HEK293T (cell line): ENCODE results near the gene MAMLD1.

ENCODE experiments used
- CTCF ChIA-PET: fragments of 350-600 bp; formaldehyde crosslinking; extraction: SDS; loops from one replicate; lab custom pipeline; 2021; ENCODE audit warnings: antibody characterized with exemption, inconsistent platforms; lab: Yijun Ruan, JAX
- POLR2A ChIA-PET: fragments of 350-600 bp; formaldehyde crosslinking; extraction: SDS; loops from one replicate; lab custom pipeline; 2020; ENCODE audit warnings: antibody characterized with exemption, inconsistent platforms; lab: Yijun Ruan, JAX
- DNase-seq: peaks from one replicate; pipeline ENCODE4 v3.0.0; 2012; ENCODE audit warnings: mixed read lengths; ENCODE audit errors: extremely low spot score
- BHLHE40 ChIP-seq: fragments of 450-650 bp; IDR thresholded peaks from 2 replicates; pipeline ENCODE4 v1.6.1; 2016; ENCODE audit warnings: mild to moderate bottlenecking, moderate library complexity, borderline replicate concordance
- CTBP1 ChIP-seq: fragments of 450-650 bp; IDR thresholded peaks from 2 replicates; pipeline ENCODE4 v1.6.1; 2016; ENCODE audit warnings: borderline replicate concordance
- ELF4 ChIP-seq: fragments of 450-650 bp; IDR thresholded peaks from 2 replicates; pipeline ENCODE4 v1.6.1; 2017; ENCODE audit warnings: antibody characterized with exemption
- FOXA1 ChIP-seq: fragments of 450-650 bp; IDR thresholded peaks from 2 replicates; pipeline ENCODE4 v1.6.1; 2016; ENCODE audit warnings: mild to moderate bottlenecking
- FOXK2 ChIP-seq: fragments of 450-650 bp; IDR thresholded peaks from 2 replicates; pipeline ENCODE4 v1.6.1; 2016; ENCODE audit warnings: mild to moderate bottlenecking
- FOXM1 ChIP-seq: fragments of 450-650 bp; IDR thresholded peaks from 2 replicates; pipeline ENCODE4 v1.6.1; 2017; ENCODE audit warnings: mild to moderate bottlenecking, borderline replicate concordance
- HDGF ChIP-seq: fragments of 450-650 bp; IDR thresholded peaks from 2 replicates; pipeline ENCODE4 v1.6.1; 2017; ENCODE audit warnings: antibody characterized with exemption, borderline replicate concordance
- L3MBTL2 ChIP-seq: fragments of 450-650 bp; conservative IDR thresholded peaks from 2 replicates; pipeline ENCODE4 v1.6.1; 2016; ENCODE audit warnings: mild to moderate bottlenecking
- LEF1 ChIP-seq: fragments of 450-650 bp; IDR thresholded peaks from 2 replicates; pipeline ENCODE4 v1.6.1; 2017; ENCODE audit warnings: mild to moderate bottlenecking, borderline replicate concordance
- SP1 ChIP-seq: fragments of 450-650 bp; IDR thresholded peaks from 2 replicates; pipeline ENCODE4 v1.6.1; 2017
- SUZ12 ChIP-seq: fragments of 450-650 bp; IDR thresholded peaks from 2 replicates; pipeline ENCODE4 v1.6.1; 2016; ENCODE audit warnings: mild to moderate bottlenecking
- TARDBP ChIP-seq: fragments of 450-650 bp; IDR thresholded peaks from 2 replicates; pipeline ENCODE4 v1.6.1; 2016
- ZNF384 ChIP-seq: fragments of 450-650 bp; IDR thresholded peaks from 2 replicates; pipeline ENCODE4 v1.6.1; 2016
- TF ChIP-seq, protein P1 (sequence below): fragments of 450-650 bp; IDR thresholded peaks from 2 replicates; pipeline ENCODE4 v1.6.1; 2016

MAMLD1 gene

GRCh38 chrX:150361070-150361776, 1.9 kb upstream of the MAMLD1 start:
- TF ChIP-seq SUZ12, result no peak
- no peak for TF ChIP-seq SP1

GRCh38 chrX:150361777-150362351, 1.3 kb upstream of the MAMLD1 start:
- ChIA-PET POLR2A (no interaction called here), CTCF (interaction anchor here (0.6 kb wide), 1 partner anchor 205 kb away, joined by 3 read pairs; no protein-coding TSS in a partner anchor)
- no peak for DNase-seq
- TF ChIP-seq, protein P1, sequence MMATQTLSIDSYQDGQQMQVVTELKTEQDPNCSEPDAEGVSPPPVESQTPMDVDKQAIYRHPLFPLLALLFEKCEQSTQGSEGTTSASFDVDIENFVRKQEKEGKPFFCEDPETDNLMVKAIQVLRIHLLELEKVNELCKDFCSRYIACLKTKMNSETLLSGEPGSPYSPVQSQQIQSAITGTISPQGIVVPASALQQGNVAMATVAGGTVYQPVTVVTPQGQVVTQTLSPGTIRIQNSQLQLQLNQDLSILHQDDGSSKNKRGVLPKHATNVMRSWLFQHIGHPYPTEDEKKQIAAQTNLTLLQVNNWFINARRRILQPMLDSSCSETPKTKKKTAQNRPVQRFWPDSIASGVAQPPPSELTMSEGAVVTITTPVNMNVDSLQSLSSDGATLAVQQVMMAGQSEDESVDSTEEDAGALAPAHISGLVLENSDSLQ, result no peak
- no peak for TF ChIP-seq FOXM1
- TF ChIP-seq FOXK2, result no peak
- no peak for TF ChIP-seq SP1
- no peak for TF ChIP-seq ELF4
- no peak for TF ChIP-seq SUZ12
- TF ChIP-seq ZNF384, result no peak
- no peak for TF ChIP-seq BHLHE40
- no peak for TF ChIP-seq LEF1
- no peak for TF ChIP-seq FOXA1
- TF ChIP-seq TARDBP, result no peak
- TF ChIP-seq CTBP1, result no peak
- TF ChIP-seq L3MBTL2, result no peak
- no peak for TF ChIP-seq HDGF

More at GRCh38 chrX:150361070-150361776, 1.9 kb upstream of the MAMLD1 start:
- POLR2A ChIA-PET, result no interaction called here
- CTCF ChIA-PET, result interaction anchor here (0.8 kb wide), 1 partner anchor 88 kb away, joined by 3 read pairs; no protein-coding TSS in a partner anchor
- DNase-seq, result no peak

DNA sequence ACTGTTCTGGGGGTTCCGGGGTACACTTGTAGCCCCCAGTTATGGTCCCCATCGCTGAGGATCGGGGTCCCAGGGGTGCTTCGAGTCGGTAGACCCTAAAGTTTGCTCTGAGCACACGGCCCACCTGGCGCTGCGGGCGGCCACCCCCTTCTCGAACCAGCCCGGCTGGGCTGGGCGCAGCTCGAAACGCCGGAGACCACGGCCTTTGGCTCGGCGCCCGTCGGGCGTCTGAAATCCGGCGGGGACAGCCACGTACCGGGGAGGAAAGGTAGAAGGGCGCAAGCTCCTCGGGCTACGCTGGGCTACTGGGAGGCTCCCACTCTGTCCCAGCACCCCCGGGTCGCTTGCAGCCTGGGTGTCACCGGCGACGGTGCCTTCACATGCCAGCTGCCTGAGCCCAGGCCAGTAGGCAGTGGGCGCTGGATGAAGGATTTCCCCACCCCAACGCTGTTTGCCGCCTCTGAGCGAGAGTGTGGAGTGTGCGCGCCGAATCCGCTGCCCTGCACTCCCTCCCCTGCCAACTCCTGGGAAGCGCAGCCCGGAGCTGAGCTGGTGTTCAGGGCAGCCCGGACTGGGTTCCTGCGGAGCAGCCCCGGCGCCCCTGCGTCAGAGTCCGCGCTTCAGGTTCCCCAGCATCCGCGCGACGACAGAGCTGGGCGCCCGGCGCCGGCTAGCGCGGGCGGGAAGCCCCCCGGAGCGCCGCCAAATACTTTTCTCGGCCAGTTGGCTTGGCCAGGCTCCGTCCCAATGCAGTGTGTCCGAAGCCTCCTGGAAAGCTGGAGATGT, 637 bp downstream of the MAMLD1 start:
- no peak for TF ChIP-seq ZNF384
- TF ChIP-seq L3MBTL2, result peak; percentile 12; the same call in 1 of the 2 replicates
- TF ChIP-seq, protein P1, result no peak
- DNase-seq, result no peak
- CTCF ChIA-PET, result interaction anchor here (0.7 kb wide), 1 partner anchor 14 kb away, joined by 3 read pairs; no protein-coding TSS in a partner anchor
- POLR2A ChIA-PET, result interaction anchor here (1.1 kb wide), 1 partner anchor 425 kb away, joined by 3 read pairs; the partner anchor contains the start of gene EOLA2

DNA sequence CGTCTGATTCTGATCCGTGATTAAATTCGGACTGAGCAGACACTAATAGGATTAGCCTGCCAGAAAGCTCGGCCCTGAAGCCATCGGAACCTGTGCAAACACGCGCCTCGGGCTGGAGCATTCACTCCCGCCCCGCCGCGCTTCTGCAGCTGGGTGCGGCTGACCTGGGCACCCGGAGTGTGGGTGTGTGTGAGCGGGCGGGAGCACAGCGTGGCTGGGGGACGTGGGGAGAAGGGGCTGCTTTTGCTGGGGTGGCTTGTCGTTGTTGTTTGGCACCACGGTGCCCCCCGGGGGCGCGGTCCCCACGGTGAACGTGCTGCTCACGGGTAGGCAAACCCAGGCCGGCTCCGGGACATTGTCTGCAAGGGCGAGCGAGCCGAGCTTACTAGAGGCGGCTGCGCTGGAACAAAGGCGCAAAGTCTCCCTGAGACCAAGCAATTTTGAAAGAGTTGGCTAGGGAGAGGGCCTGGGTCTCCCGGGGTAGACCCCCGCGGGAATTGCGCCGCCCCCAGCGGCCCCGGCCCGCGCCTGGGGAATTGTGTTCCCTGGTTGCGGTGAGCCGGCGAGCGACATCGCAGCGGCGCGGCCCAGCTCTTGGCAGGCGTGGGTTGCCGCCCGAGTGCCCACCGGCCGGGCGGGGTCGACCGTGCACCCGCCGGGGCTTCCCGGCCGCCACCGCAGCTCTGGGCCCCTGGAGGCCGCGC, 1.4 kb downstream of the MAMLD1 start:
- CTCF ChIA-PET, result interaction anchor here (0.7 to 1.1 kb wide), 3 partner anchors 15 to 405 kb away, joined by 3 read pairs; no protein-coding TSS in a partner anchor
- POLR2A ChIA-PET, result no interaction called here
- no peak for TF ChIP-seq TARDBP
- no peak for TF ChIP-seq LEF1
- peak; percentile 37 for TF ChIP-seq L3MBTL2
- TF ChIP-seq HDGF, result no peak
- no peak for DNase-seq

- TF ChIP-seq ELF4 (no peak), LEF1 (0 out of 2 replicates have a peak, but pooled peaks have one; percentile 14), ZNF384 (no peak), L3MBTL2 (peak; percentile 14; the same call in 1 of the 2 replicates)
- ChIA-PET CTCF (interaction anchor here (0.9 to 1.1 kb wide), 2 partner anchors 351 to 406 kb away, joined by 3 read pairs; no protein-coding TSS in a partner anchor), POLR2A (interaction anchor here (0.6 to 0.8 kb wide), 2 partner anchors 12 to 126 kb away, joined by 3 to 4 read pairs; no protein-coding TSS in a partner anchor)
- peak; percentile 74 for DNase-seq
These were observed 2.2 kb downstream of the MAMLD1 start for GRCh38 chrX:150365051-150365989.
